Measurements from ENCODE around the gene MTA1. TPM values are rescaled to one million over a fixed set of nuclear protein-coding genes. Genes with fewer than 3 reads are reported as not detected.

The MTA1 gene
- total and polyA plus RNA-seq, 10 of the 15 experiments (the other 5 are each of a cell fraction or from before 2014, with no cell fraction given) = 0.14 to 162 (median 30.6) TPM

DNA sequence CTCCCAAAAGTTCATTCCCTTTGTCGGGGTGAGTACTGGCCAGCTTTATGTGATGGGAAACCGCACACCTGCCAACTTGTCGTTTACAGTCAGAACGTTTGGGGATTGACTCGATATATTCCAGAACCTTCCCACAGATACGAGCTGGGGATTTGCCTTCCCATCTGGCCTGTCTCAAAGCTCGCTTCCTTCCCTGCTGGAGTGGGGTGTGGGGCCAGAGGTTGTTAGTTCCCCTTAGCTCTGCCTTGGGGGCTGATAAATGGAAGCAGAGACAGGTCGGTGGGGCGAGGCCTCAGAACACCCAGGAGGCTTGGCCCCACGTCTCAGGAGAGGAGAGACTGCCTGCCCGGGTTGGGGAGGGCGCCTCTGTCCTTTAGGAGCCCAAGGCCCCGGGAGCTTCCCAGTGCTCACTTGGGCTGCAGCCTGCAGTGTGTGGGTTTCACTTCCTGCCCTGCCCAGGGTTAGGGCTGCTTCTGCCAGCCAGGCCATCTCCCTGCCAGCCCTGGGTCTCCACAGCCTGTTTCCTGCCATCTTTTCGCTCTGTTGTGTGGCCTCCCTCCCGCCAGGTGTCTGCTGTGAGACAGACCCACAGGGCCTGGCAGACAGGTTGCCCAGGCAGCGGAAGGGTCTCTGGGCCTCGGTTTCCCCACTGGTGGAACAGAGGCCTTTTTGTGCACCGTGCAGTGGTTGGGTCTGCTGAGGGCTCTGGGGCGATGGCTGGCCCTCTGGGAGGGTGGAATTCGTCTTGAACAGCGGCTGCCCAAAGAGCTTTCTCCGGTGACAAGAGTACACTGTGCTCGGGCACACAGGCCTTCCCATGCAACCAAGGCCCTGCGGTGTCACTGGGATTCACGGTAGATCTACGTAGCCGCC is 29.4 kb upstream of the MTA1 start:
- Histone ChIP-seq H4K20me1 (ENCODE audit: control insufficient read depth, insufficient read depth) (no peaks in the 10 kb centered on the region), H3K4me2 (ENCODE audit: control insufficient read depth, insufficient read depth) (no peak overlapping the region), H3K9me3 (replicated peaks; ENCODE audit: control insufficient read depth, insufficient read depth, low read length) (no peaks in the 10 kb centered on the region), H3K9ac (ENCODE audit: control insufficient read depth, insufficient read depth, low read length) (no peak overlapping the region), H3K4me3 (no peak overlapping the region), H3K27me3 (replicated peaks in 1 of 2; ENCODE audit: control insufficient read depth in 2 of 2, insufficient read depth in 2 of 2, low read length in 1 of 2) (no peaks in the 10 kb centered on the region), H3K27ac (ENCODE audit: control insufficient read depth, insufficient read depth) (no peak overlapping the region), H3K4me1 (ENCODE audit: control insufficient read depth, insufficient read depth, low read length) (no peaks in the 10 kb centered on the region), H3K36me3 (ENCODE audit: control insufficient read depth in 2 of 2, insufficient read depth in 2 of 2, low read length in 1 of 2) (no peaks in the 10 kb centered on the region; a peak in 1 of 4 replicates), H2AFZ (ENCODE audit: control insufficient read depth, low read depth, low read length) (no peak overlapping the region), H3K79me2 (ENCODE audit: control insufficient read depth, insufficient read depth, low read length) (no peaks in the 10 kb centered on the region)
- no TSS peak for BruUV-seq (replicated peaks)
- ATAC-seq (peak; percentile 68), DNase-seq (ENCODE audit: low read depth, low spot score) (no peak), FAIRE-seq (no peak)
- POLR2A ChIA-PET = interaction anchor here (0.6 kb wide), 1 partner anchor 103 kb away, joined by 3 read pairs; no protein-coding TSS in a partner anchor
- RAD21 ChIA-PET (ENCODE audit: unreplicated experiment) = interaction anchor here (1.6 kb wide), 1 partner anchor 91 kb away, joined by 3 read pairs; no protein-coding TSS in a partner anchor
- in situ Hi-C loops (cut with MboI) (no loop called here), intact Hi-C loops (cut with micrococcal nuclease; ENCODE audit: unreplicated experiment) (no loop called here)
- WGBS (ENCODE audit: insufficient coverage, insufficient replicate concordance, low lambda C conversion rate, missing lambda C conversion rate) = 51% methylated on average over 27 of the region's 27 CpGs
- SMC1A ChIA-PET (ENCODE audit: uncharacterized antibody, unreplicated experiment) = interaction anchor here (0.7 kb wide), 1 partner anchor 1182 kb away, joined by 3 read pairs; no protein-coding TSS in a partner anchor
- CTCF ChIA-PET = interaction anchor here (1.0 to 1.3 kb wide), 4 partner anchors 14 to 99 kb away, joined by 3 to 4 read pairs (median 4); no protein-coding TSS in a partner anchor
- TF ChIP-seq BCLAF1 (IDR thresholded peaks at IDR 0.05) (no peak), SPI1 (IDR thresholded peaks at IDR 0.05; ENCODE audit: borderline replicate concordance, insufficient read depth, low read depth, low read length) (peak; percentile 36; the same call in 1 of the 2 replicates), CHD1 (IDR thresholded peaks at IDR 0.05; ENCODE audit: low read depth, low read length) (no peak)
- TF ChIP-seq, protein P1, sequence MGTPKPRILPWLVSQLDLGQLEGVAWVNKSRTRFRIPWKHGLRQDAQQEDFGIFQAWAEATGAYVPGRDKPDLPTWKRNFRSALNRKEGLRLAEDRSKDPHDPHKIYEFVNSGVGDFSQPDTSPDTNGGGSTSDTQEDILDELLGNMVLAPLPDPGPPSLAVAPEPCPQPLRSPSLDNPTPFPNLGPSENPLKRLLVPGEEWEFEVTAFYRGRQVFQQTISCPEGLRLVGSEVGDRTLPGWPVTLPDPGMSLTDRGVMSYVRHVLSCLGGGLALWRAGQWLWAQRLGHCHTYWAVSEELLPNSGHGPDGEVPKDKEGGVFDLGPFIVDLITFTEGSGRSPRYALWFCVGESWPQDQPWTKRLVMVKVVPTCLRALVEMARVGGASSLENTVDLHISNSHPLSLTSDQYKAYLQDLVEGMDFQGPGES (IDR thresholded peaks at IDR 0.05) = no peak
